ENCODE results near the gene MAPK9.
"Not testable (repeated sequence)": the region's sequence is repeated elsewhere in the genome, so short reads cannot be mapped to it uniquely, and the experiment has no call there.

DNA sequence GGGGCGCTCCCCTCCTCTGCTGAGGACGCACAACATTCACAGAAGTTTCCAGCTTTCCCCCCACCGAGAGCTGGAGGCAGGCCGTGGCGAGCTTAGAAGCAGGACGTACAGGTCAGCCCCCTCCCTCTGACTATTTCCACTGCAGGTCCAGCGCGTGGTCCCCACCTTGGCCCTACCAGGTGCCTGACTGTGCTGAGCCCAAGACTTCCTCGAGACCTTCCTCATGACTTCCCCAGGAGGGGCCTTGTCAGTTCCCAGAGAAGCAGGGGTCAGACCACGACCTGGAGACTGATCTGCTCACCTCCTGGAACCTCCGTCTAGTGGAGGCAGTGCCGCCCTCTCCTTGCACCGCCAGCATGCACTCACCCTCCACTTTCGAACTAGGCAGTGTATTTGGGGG is 7.1 kb upstream of the MAPK9 start:
- not testable (repeated sequence) for TF ChIP-seq POLR2A, CTCF, POLR2AphosphoS5, EP300 (IDR thresholded peaks at IDR 0.05)

All from suprapubic skin (tissue), 4 donors.